Neural cell (in vitro differentiated cells): ENCODE results near the gene EML6. TPM values are rescaled to one million over a fixed set of nuclear protein-coding genes. Genes with fewer than 3 reads are reported as not detected.

ENCODE experiments used
- H2AFZ ChIP-seq: fragments of 200-600, 300-800 bp; sonication (generic), shearing (Covaris generic); 2 replicates; pipeline ENCODE4 v1.6.0; 2014; ENCODE audit warnings: low read depth, mild to moderate bottlenecking, antibody characterized with exemption, low read length, moderate library complexity
- H3F3A ChIP-seq: fragments of 200-600 bp; shearing (Covaris generic); 2 replicates; pipeline ENCODE4 v1.6.1; 2016; ENCODE audit warnings: mild to moderate bottlenecking, moderate library complexity, mixed read lengths, antibody characterized with exemption, low read length; ENCODE audit not compliant: insufficient read depth, poor library complexity, severe bottlenecking
- H3K27ac ChIP-seq: fragments of 200-600, 300-800 bp; sonication (generic), shearing (Covaris generic); 2 replicates; pipeline ENCODE4 v1.5.1; 2014; ENCODE audit warnings: mild to moderate bottlenecking, low read length, moderate library complexity
- H3K27me3 ChIP-seq: fragments of 300-800, 200-600 bp; sonication (generic), shearing (Covaris generic); 2 replicates; pipeline ENCODE4 v1.6.0; 2014; ENCODE audit warnings: mild to moderate bottlenecking, low read depth, low read length, moderate library complexity; ENCODE audit not compliant: insufficient read depth
- H3K36me3 ChIP-seq: fragments of 300-800, 200-600 bp; sonication (generic), shearing (Covaris generic); 2 replicates; pipeline ENCODE4 v1.5.1; 2014; ENCODE audit warnings: mild to moderate bottlenecking, antibody characterized with exemption, low read length, moderate library complexity; ENCODE audit not compliant: insufficient read depth
- H3K4me2 ChIP-seq: fragments of 300-800, 200-600 bp; sonication (generic), shearing (Covaris generic); 2 replicates; pipeline ENCODE4 v1.6.0; 2014; ENCODE audit warnings: mild to moderate bottlenecking, low read length
- H3K4me3 ChIP-seq: fragments of 300-800, 200-600 bp; sonication (generic), shearing (Covaris generic); 2 replicates; pipeline ENCODE4 v1.5.1; 2014; ENCODE audit warnings: mild to moderate bottlenecking, low read length, moderate library complexity
- H3K79me2 ChIP-seq: fragments of 200-600 bp; shearing (Covaris generic); replicated peaks from 2 replicates; pipeline ENCODE4 v1.6.0; 2014; ENCODE audit warnings: mild to moderate bottlenecking, low read length, moderate library complexity; ENCODE audit not compliant: insufficient read depth
- H3K9ac ChIP-seq: fragments of 300-800, 200-600 bp; sonication (generic), shearing (Covaris generic); 2 replicates; pipeline ENCODE4 v1.6.1; 2016; ENCODE audit warnings: mild to moderate bottlenecking, low read length, mixed read lengths
- H3K9me2 ChIP-seq: fragments of 200-600 bp; shearing (Covaris generic); 2 replicates; pipeline ENCODE4 v1.6.1; 2016; ENCODE audit warnings: mild to moderate bottlenecking, low read length, mixed read lengths; ENCODE audit not compliant: insufficient read depth
- H3K9me3 ChIP-seq: fragments of 200-600, 300-800 bp; sonication (generic), shearing (Covaris generic); 2 replicates; pipeline ENCODE4 v1.6.1; 2016; ENCODE audit warnings: mild to moderate bottlenecking, mixed run types, low read length, moderate library complexity, mixed read lengths
- H4K20me1 ChIP-seq: fragments of 200-600 bp; shearing (Covaris generic); 2 replicates; pipeline ENCODE4 v1.6.1; 2016; ENCODE audit warnings: mild to moderate bottlenecking, mixed run types; ENCODE audit not compliant: insufficient read depth
- CTCF ChIP-seq: fragments of 450-650 bp; IDR thresholded peaks from 2 replicates; pipeline ENCODE4 v1.5.1; 2014; ENCODE audit warnings: antibody characterized with exemption, mild to moderate bottlenecking, moderate library complexity; ENCODE audit not compliant: poor library complexity, severe bottlenecking
- EP300 ChIP-seq: fragments of 450-650 bp; conservative IDR thresholded peaks from 2 replicates; pipeline ENCODE4 v1.6.1; 2014; ENCODE audit warnings: antibody characterized with exemption, mild to moderate bottlenecking, moderate library complexity; ENCODE audit not compliant: poor library complexity, severe bottlenecking
- EZH2 ChIP-seq: fragments of 200-600, 300-800 bp; shearing (Covaris generic), sonication (generic); IDR thresholded peaks from 2 replicates; pipeline ENCODE4 v1.6.1; 2014; ENCODE audit warnings: antibody characterized with exemption, low read length, borderline replicate concordance, mild to moderate bottlenecking; ENCODE audit not compliant: insufficient read depth, poor library complexity, severe bottlenecking
- MXI1 ChIP-seq: fragments of 450-650 bp; conservative IDR thresholded peaks from 2 replicates; pipeline ENCODE4 v1.6.1; 2014; ENCODE audit warnings: antibody characterized with exemption, mild to moderate bottlenecking; ENCODE audit not compliant: poor library complexity, severe bottlenecking
- POLR2AphosphoS5 ChIP-seq: IDR thresholded peaks from 2 replicates; pipeline ENCODE4 v1.6.1; 2012
- RAD21 ChIP-seq: fragments of 450-650 bp; conservative IDR thresholded peaks from 2 replicates; pipeline ENCODE4 v1.6.1; 2014; ENCODE audit warnings: antibody characterized with exemption, mild to moderate bottlenecking, moderate library complexity
- REST ChIP-seq: IDR thresholded peaks from 2 replicates; pipeline ENCODE4 v1.6.1; 2012; ENCODE audit warnings: borderline replicate concordance
- SMC3 ChIP-seq: fragments of 450-650 bp; conservative IDR thresholded peaks from 2 replicates; pipeline ENCODE4 v1.6.1; 2014; ENCODE audit warnings: antibody characterized with exemption, mild to moderate bottlenecking, moderate library complexity; ENCODE audit not compliant: poor library complexity
- TAF1 ChIP-seq: IDR thresholded peaks from 2 replicates; pipeline ENCODE4 v1.6.1; 2012; ENCODE audit warnings: low read depth
- polyA plus RNA-seq: library from polyadenylated mRNA; depleted of rRNA; stranded (reverse); fragments of >200 nt; gene quantifications from 2 replicates; pipeline ENCODE4 v1.2.3, GENCODE V29; 2014

The EML6 gene
- polyA plus RNA-seq, 1 donor from 2014 or later = 13.4 TPM

DNA sequence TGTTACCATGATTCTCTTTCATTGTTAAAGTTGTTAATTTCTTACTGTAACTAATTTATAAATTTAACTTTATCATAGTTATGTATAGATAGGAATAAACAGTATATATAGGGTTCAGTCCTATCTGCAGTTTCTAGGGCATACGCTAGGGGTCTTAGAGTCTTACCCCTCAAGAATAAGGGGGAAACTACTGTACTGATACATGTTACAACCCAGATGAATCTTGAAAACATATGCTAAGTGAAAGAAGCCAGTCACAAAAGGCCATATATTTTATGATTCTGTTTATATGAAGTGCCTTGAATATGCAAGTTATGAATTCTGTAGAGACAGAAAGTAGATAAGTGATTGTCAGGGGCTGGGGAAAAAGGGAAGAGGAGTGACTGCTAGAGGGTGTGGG, 274.4 kb downstream of the EML6 start:
- no peak overlapping the region for H3K27ac ChIP-seq
- H3K4me3 ChIP-seq = no peak overlapping the region
- H3K9ac ChIP-seq = no peak overlapping the region
- no peak for TF ChIP-seq CTCF
- no peak for TF ChIP-seq POLR2AphosphoS5
- no peak for TF ChIP-seq EZH2
- TF ChIP-seq EP300 = no peak
- TF ChIP-seq RAD21 = no peak
- no peak for TF ChIP-seq REST
- TF ChIP-seq TAF1 = no peak
- TF ChIP-seq MXI1 = no peak
- TF ChIP-seq SMC3 = no peak
- H3K36me3 ChIP-seq = no peaks in the 10 kb centered on the region
- H3K9me3 ChIP-seq = no peaks in the 10 kb centered on the region
- H3F3A ChIP-seq = no peaks in the 10 kb centered on the region
- no peaks in the 10 kb centered on the region for H3K27me3 ChIP-seq
- H2AFZ ChIP-seq = no peak overlapping the region
- H3K4me2 ChIP-seq = no peak overlapping the region
- peaks cover 93% of the 10 kb centered on the region for H3K79me2 ChIP-seq
- peaks cover 21% of the 10 kb centered on the region for H4K20me1 ChIP-seq
- no peaks in the 10 kb centered on the region for H3K9me2 ChIP-seq

DNA sequence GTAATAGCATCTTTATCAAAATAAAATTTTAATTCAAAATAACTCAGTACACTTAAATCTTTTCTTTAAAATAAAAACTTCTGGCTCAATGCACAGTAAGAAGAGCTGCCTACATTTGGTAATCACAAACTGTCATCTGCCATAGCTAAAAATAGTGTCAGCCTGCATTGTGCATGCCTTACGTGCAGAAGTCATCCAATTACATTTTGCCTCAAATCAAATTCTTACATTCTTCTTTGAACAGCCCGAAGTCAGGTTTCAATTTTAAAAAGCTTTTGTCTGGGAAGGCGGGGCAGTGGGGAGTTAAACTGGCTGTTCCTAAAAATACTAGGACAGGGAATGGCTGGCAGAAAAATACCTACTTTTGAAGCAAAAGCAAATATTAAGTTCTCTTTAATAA, 275.7 kb downstream of the EML6 start:
- peaks cover 85% of the 10 kb centered on the region for H3K79me2 ChIP-seq
- peaks cover 16% of the 10 kb centered on the region for H4K20me1 ChIP-seq
- H3K4me2 ChIP-seq = no peak overlapping the region
- H3K9me2 ChIP-seq = no peaks in the 10 kb centered on the region
- H3K9ac ChIP-seq = no peak overlapping the region
- no peaks in the 10 kb centered on the region for H3K9me3 ChIP-seq
- TF ChIP-seq REST (no peak), EP300 (no peak), MXI1 (no peak), RAD21 (no peak), CTCF (no peak), SMC3 (no peak), EZH2 (no peak), TAF1 (no peak), POLR2AphosphoS5 (no peak)
- H3K27ac ChIP-seq = no peak overlapping the region
- no peak overlapping the region for H3K4me3 ChIP-seq
- H3K27me3 ChIP-seq = no peaks in the 10 kb centered on the region
- no peaks in the 10 kb centered on the region for H3K36me3 ChIP-seq
- H3F3A ChIP-seq = no peaks in the 10 kb centered on the region
- no peak overlapping the region for H2AFZ ChIP-seq
